ENCODE data around the gene PPIL3. TPM values are rescaled to one million over a fixed set of nuclear protein-coding genes. Genes with fewer than 3 reads are reported as not detected.

The PPIL3 gene
- total RNA-seq, 1 donor from 2014 or later, result 21.0 TPM

- no peak for DNase-seq (ENCODE audit: low read depth in 2 of 2)
Measured at GRCh38 chr2:200861617-200862155, 27.2 kb downstream of the PPIL3 start.

GRCh38 chr2:200860092-200860795, 28.6 kb downstream of the PPIL3 start:
- peak; percentile 54 to 71 for DNase-seq (ENCODE audit: low read depth in 2 of 2)

- no peak for DNase-seq (ENCODE audit: low read depth in 2 of 2)
Measured at GRCh38 chr2:200856806-200857205, 32.1 kb downstream of the PPIL3 start.

GRCh38 chr2:200852605-200853004, 36.3 kb downstream of the PPIL3 start:
- no peak for DNase-seq (ENCODE audit: low read depth in 2 of 2)

- no peak for DNase-seq (ENCODE audit: low read depth in 2 of 2)
Measured at GRCh38 chr2:200851398-200852248, 37.3 kb downstream of the PPIL3 start.

- no peak for DNase-seq (ENCODE audit: low read depth in 2 of 2)
Measured at GRCh38 chr2:200850512-200851256, 38.2 kb downstream of the PPIL3 start.

GRCh38 chr2:200847939-200848338, 40.9 kb downstream of the PPIL3 start:
- no peak for DNase-seq (ENCODE audit: low read depth in 2 of 2)

- no peak for DNase-seq (ENCODE audit: low read depth in 2 of 2)
Measured at GRCh38 chr2:200847269-200847668, 41.6 kb downstream of the PPIL3 start.

- DNase-seq (ENCODE audit: low read depth in 2 of 2), result no peak
Measured at GRCh38 chr2:200845669-200846325, 43.1 kb downstream of the PPIL3 start.

GRCh38 chr2:200845194-200845593, 43.7 kb downstream of the PPIL3 start:
- no peak for DNase-seq (ENCODE audit: low read depth in 2 of 2)

- no peak for DNase-seq (ENCODE audit: low read depth in 2 of 2)
Measured at GRCh38 chr2:200843993-200844948, 44.6 kb downstream of the PPIL3 start.

- no peak for DNase-seq (ENCODE audit: low read depth in 2 of 2)
Measured at GRCh38 chr2:200839513-200839912, 49.4 kb downstream of the PPIL3 start.

GRCh38 chr2:200834701-200835100, 54.2 kb downstream of the PPIL3 start:
- DNase-seq (ENCODE audit: low read depth in 2 of 2), result no peak

- no peak for DNase-seq (ENCODE audit: low read depth in 2 of 2)
Measured at GRCh38 chr2:200829258-200829655, 59.6 kb downstream of the PPIL3 start.

- no peak for DNase-seq (ENCODE audit: low read depth in 2 of 2)
Measured at GRCh38 chr2:200828572-200829257, 60.2 kb downstream of the PPIL3 start.

GRCh38 chr2:200828104-200828503, 60.8 kb downstream of the PPIL3 start:
- no peak for DNase-seq (ENCODE audit: low read depth in 2 of 2)

- no peak for DNase-seq (ENCODE audit: low read depth in 2 of 2)
Measured at GRCh38 chr2:200821686-200822245, 67.1 kb downstream of the PPIL3 start.
